HG03439 (cell line): Measurements from ENCODE around the gene ELAC1.
"Not testable (repeated sequence)": the region's sequence is repeated elsewhere in the genome, so short reads cannot be mapped to it uniquely, and the experiment has no call there.

ENCODE experiments used
- ATAC-seq: cut with Tn5 transposase; IDR thresholded peaks from one replicate; pipeline ENCODE4 v1.9.1; 2021; ENCODE audit warnings: mild to moderate bottlenecking, moderate library complexity; ENCODE audit not compliant: unreplicated experiment

ELAC1 gene

GRCh38 chr18:50972404-50972803 lies 4.6 kb downstream of the ELAC1 start:
- ATAC-seq = not testable (repeated sequence)

GRCh38 chr18:50973367-50974126 lies 5.7 kb downstream of the ELAC1 start:
- no peak for ATAC-seq

- ATAC-seq = no peak
These were observed 9.4 kb downstream of the ELAC1 start for GRCh38 chr18:50977037-50977760.

GRCh38 chr18:50981381-50981780 lies 13.5 kb downstream of the ELAC1 start:
- no peak for ATAC-seq

GRCh38 chr18:50982086-50982801 lies 14.4 kb downstream of the ELAC1 start:
- no peak for ATAC-seq

- no peak for ATAC-seq
These were observed 15.0 kb downstream of the ELAC1 start for GRCh38 chr18:50982802-50983179.

GRCh38 chr18:50986360-50987087 lies 18.7 kb downstream of the ELAC1 start:
- ATAC-seq = no peak

- ATAC-seq = no peak
These were observed 19.4 kb downstream of the ELAC1 start for GRCh38 chr18:50987261-50987660.

GRCh38 chr18:50989711-50990110 lies 21.9 kb downstream of the ELAC1 start:
- ATAC-seq = no peak

- no peak for ATAC-seq
These were observed 24.5 kb downstream of the ELAC1 start for GRCh38 chr18:50992351-50992762.

GRCh38 chr18:50994031-50994430 lies 26.2 kb downstream of the ELAC1 start:
- no peak for ATAC-seq

- not testable (repeated sequence) for ATAC-seq
These were observed 35.3 kb downstream of the ELAC1 start for GRCh38 chr18:51003174-51003573.

- no peak for ATAC-seq
These were observed 38.4 kb downstream of the ELAC1 start for GRCh38 chr18:51006061-51006818.

- ATAC-seq = no peak
These were observed 39.3 kb downstream of the ELAC1 start for GRCh38 chr18:51006948-51007789.

GRCh38 chr18:51007790-51008139 lies 39.9 kb downstream of the ELAC1 start:
- no peak for ATAC-seq

GRCh38 chr18:51009072-51009471 lies 41.2 kb downstream of the ELAC1 start:
- ATAC-seq = no peak

GRCh38 chr18:51010218-51010617 lies 42.4 kb downstream of the ELAC1 start:
- ATAC-seq = no peak

GRCh38 chr18:51011709-51012108 lies 43.9 kb downstream of the ELAC1 start:
- no peak for ATAC-seq

- no peak for ATAC-seq
These were observed 44.6 kb downstream of the ELAC1 start for GRCh38 chr18:51012441-51012840.

- no peak for ATAC-seq
These were observed 45.4 kb downstream of the ELAC1 start for GRCh38 chr18:51013259-51013658.
